Kidney capillary endothelial cell (primary cell): Measurements from ENCODE around the gene UTS2.

ENCODE experiments used
- DNase-seq: peaks from one replicate; pipeline ENCODE4 v3.0.0-alpha.2; 2018; ENCODE audit warnings: low spot score

UTS2 gene, protein sequence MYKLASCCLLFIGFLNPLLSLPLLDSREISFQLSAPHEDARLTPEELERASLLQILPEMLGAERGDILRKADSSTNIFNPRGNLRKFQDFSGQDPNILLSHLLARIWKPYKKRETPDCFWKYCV

DNA sequence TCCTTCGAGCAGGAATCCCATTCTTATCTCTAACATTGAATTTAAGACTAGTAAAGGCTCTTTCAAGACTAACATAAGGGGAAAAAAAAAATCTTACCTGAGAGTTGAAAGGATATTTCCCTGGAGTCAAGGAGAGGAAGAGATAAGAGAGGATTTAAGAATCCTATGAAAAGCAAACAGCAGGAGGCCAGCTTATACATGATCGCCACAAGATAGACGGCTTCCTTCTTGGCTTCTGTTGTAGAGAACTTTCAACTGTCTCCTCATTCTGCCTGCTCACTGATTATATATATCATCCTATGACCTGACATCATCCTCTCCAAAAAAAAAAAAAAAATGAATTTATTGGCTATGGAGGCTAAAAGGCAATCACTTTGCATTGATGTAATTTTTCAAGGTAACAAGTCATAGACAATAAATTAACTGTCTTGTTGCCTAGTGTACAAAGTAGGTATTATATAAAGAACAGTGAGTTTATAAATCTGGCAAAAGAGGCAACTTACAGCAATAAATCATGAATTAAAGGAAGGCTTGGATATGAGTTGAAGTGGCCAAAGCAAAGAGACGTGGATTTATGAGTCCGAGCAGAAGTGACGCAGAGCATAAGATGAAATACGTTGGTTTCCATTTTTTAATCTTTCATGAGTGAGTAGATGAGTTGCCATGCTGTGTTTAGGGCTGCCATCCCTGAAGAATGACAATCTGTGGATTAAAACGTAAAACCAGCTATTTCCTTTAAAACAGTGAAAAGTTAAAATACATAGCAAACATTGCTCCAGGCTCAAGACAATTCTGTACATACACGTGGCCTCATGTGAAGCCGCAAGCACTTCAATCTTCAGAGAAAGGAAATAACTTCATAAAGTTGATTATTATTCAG is at the start of gene UTS2:
Gene UTS2, minus strand, starts transcription at position 262 of the 880 bp plus-strand sequence. Its CDS starts 62 bp downstream, at position 200.
- DNase-seq, result no peak

DNA sequence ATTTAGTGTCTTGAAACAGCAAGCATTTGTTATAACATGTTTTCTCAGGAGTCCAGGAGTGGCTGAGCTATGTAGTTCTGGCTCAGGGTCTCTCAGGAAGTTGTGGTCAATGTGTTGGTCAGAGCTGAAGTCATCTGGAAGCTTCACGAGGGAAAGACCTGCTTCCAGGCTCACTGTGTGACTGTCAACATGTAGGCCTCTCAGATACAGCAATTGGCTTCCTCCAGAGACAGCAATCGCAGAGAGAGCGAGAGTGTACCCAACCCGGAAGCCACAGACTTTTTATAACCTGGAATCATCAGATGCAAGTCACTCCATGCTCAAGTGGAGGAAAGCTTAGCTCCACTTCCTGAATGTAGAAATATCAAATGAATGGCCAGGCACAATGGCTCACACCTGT is 46.9 kb upstream of the UTS2 start:
- no peak for DNase-seq

DNA sequence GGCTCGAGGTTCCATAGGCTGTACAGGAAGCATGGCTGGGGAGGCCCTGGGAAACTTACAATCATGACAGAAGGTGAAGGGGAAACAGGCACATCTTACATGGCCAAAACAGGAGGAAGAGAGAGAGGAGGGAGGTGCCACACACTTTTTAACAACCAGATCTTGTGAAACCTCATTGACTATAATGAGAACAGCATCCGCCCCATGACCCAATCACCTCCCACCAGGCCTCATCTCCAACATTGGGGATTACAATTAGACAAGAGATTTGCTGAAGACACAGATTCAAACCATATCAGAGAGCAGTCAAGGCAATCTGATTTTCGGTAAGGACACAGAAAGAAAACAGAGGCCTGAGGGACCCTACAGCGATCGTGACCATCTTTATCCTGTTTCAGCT is 46.1 kb upstream of the UTS2 start:
- no peak for DNase-seq

DNA sequence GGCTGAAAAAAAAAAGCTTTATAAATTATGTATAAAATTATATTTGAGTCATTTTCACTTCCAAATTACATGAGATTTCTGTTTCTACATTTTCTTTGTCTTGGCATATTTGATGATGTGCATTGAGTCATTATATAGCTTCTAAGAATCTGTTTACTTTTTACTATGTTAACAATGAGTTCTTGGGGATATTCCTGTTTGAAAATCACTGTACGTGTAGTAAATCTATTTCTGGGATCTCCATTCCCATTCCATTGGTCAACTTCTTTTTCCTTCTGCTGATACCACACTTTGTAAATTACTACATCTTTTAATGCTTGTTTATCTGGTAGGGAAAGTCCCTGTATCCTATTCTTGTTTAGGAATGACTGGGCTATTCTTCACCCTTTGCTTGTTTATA is 44.1 kb upstream of the UTS2 start:
- DNase-seq, result no peak

DNA sequence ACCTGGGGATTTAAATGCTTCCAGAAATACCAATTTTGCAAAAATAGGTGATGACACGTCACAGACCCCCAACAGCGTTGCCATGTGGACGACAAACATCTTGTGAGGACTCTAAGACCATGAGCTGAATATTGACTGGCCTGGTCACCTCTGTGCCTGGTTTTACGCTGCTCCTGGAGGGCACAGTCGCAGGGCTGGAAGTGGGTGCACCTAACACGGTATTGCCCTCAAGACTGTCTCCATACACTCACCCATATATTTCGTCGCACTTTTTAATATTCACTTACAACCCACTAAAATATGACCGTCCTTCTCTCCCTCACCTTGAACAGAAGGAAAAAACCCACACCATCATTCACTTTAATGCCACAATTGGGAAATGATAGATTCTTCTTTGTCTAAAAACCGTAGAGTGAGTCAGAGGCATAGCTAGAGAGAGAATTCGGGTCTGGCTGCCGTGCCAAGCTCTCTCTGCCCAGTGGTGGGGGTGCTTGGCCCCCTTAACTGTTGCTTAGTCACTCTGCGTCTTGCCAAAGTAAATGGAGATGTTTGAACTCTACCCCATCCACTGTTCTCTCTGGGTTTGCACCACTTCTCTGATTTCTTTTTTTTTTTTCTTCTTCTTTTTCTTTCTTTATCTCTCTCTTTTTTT is 40.8 kb upstream of the UTS2 start:
- DNase-seq, result no peak

DNA sequence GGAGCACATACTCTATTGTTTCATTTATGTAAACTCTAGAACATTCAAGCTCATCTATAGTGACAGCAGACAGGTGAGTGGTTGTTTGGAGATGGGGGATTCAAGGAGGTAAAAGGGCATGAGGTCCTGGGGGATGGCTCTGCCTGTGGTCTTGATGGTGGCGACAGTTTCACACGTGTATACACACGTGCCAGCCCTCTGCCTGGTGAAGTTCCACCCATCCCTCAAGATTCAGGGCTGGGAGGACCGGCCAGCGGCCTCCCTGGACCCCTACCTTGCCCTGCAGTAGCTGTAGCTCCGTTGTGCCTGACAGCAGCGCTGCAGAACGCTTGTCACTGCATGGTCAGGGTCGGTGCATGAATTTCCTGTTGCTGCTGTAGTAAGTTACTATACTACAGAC is 38.9 kb upstream of the UTS2 start:
- DNase-seq, result no peak

DNA sequence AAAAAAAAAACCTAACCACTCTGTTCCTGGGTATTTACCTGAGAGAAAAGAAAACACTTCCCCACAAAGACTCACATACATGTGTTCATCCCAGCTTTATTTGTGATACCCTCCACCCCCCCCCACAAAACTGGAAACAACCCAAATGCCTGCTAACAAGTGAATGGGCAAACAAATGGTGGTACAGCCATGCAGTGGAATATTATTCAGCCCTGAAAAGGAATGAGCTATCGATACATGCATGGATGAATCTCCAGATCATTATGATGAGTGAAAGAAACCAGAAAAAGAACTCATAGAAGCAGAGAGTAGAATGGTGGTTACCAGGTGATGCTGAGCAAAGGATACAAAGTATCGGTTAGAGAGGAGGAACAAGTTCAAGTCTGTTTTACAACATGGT is 38.0 kb upstream of the UTS2 start:
- no peak for DNase-seq

DNA sequence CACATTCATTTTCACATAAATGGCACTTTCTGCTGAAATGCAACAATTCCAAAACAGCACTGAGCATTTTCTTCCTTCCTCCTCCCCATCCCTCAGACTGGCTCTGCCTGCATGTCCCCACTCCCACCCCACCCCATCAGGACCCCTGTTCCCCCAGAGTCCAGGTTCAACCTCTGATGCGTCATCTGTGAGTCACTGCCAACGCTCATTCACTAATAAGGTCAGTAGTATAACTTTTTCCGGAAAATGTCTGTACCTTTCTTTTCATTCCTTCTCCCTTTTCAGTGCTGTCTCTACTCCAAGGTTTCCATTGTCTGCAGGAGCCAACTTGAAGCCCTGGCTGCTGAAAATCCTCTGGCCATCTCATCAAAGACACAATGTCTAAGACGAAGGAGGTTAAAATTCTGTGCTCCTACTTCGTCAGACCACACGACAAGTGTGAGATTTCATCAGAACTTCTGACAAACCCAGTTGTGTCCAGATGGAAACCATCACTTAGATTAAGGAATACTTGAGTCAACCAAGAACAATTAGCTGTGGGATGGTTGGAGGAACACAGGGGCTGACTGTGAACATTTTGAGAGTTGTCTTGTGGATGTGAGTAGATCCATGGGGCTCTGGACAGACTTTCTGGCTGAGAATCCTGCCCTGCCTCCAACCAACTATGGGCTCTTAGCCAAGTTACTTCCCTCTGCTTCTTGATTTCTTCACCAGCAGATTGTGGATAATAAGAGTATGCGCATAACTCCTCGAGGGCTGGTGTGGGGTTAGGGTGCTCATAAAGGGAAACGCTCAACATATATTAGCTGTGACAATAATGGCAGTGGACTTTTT is 35.6 kb upstream of the UTS2 start:
- DNase-seq, result no peak

DNA sequence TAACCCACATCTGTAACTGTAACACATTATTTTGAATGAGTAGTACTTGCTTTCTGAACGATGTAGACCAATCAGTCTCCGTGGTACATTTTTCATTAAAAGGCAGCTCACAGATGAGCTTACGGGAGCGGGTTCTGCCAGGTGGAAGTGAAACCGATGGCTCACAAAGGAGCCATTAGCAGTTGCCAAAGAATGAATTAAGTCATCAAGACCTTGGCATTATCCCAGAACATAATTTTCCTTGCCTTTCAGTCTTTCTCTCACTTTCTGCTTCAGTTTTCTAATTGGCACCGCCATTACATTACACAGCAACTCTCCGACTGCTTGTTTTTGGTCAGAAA is 33.5 kb upstream of the UTS2 start:
- DNase-seq, result no peak

DNA sequence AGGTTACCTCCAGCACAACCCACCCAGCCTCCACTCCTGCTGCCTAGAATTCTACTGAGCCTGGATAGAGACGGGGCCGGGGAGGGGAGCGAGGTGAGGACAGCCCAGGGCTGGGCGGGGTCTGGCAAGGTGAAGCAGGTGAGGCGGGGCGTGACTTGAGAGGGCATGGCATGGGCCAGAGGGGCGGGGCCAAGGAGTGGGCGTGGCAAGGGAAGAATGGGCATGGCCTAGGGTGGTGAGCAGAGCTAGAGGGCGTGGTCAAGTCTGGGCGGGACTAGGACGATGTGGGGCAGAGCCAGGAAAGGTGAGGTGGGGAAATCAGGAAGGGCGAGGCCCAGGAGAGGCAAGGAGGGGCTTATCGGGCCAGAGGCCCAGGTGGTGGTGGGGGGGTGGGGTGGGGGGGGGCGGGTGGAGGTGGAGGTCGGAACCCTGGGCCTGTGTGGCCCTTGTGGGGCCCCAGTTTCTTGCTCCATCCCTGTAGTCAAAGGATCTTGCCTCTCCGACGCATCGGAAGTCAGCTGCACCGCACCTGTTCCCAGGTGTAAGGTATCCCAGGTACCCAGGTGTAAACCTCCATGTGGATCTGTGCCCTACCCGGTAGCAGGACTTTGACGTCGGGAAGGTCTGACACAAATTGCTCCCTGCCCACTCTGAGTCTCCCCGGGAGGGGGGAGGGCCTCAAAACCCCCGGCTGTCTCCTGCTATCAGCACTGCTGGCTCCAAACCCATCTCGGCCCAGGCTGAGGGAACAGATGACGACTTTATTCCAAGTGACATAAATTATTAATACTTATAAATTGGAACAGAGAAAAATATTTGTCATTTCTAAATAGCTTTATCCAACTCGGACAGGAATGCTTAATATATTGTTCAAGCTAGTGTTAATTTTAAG is 32.9 kb upstream of the UTS2 start:
- DNase-seq, result no peak

DNA sequence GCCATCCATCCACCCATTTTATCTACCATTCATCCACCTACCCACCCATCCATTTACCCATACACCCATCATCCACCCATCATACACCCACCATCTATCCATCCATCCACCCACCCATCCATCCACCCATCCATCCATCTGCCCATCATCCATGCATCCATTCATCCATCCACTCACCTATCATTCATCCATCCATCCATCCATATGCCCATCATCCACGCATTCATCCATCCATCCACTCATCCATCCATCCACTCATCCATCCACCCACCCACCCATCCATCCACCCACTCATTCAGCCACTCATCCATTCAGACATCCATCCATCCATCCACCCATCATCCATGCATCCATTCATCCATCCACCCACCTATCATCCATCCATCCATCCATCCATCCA is 31.9 kb upstream of the UTS2 start:
- no peak for DNase-seq

DNA sequence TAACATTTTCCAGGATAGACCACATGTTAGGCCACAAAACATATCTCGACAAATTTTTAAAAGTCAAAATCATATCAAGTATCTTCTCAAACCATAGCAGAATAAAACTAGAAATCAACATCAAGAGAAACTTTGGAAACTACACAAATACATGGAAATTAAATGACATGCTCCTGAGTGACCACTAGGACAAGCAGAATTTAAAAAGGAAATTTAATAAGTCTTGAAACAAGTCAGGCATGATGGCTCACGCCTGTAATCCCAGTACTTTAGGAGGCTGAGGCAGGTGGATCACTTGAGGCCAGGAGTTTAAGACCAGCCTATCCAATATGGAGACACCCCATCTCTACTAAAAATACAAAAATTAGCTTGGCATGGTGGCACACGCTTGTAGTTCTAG is 26.4 kb upstream of the UTS2 start:
- DNase-seq, result no peak

DNA sequence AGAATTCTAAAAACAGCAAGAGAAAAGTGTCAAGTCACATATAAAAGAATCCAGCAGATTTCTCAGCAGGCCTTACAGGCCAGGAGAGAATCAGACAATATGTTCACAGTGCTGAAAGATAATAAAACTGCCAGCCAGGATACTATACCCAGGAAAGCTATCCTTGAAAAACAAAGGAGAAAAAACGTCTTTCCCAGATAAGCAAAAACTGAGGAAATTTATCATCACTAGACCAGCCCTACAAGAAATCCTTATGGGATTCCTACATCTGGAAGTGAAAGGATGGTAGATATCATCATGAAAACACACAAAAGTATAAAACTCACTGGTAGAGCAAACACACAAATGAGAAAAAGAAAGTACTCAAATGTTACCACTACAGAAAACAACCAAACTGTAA is 25.2 kb upstream of the UTS2 start:
- DNase-seq, result no peak

DNA sequence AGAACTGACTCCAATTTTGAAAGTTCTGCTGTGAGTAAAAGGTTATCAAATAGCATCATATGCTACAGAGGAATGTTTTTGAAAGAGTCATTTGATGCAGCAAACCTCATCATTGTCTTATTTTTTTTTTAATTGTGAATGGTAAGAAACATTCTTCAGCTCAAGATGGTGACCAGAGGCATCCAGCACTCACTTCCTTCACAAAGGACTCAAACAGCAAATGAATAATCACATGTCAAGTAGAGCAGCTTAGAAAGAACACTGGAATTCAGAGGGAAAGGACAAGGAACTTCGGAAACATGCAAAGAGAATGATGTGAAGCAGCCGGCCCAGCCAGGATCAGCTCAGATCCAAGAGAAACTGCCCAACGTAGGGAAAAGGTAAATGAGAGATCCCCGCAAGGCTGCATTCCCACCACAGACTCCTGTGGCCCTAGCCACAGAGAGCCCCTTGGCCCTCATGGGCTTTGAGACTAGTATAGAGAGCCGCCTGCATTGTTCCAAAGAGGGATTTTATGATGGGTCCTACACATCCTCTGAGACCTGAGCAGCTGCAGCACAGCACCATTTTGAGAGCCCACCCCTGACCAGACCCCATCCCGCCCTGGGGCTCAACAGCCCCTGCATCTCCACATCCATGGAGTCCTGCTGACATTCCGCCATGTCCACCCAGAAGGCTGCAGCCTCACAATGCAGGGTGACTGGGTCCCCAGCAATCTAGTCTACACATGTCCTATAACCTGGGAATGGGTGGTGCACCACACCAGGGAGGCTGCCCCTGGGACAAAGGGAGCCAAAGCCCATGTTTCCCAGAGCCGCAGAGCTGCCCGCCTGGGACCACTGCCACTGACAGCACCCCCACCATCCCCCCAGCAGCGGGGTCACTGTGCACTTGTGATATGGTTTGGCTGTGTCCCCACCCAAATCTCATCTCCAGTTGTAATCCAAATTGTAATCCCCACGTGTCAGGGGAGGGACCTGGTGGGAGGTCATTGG is 21.2 kb upstream of the UTS2 start:
- DNase-seq, result no peak

DNA sequence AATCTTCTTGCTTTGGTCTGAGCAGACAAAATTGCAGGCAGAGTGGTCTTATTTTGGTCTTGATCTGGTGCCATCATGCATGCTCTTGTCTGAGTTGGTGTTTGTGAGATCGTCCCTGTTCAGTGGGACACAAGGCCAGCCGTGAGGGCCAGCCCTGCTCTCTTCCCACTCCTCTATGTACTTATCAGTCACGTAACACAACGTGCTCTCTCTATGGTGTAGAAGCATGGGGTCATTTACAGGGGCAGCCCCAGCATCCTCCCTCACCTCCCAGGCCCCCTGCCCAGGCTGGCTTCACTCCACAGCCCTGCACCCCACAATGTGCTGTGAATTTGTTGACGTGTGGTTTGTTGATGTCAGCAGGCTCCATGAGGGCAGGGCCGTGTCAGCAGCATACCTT is 18.3 kb upstream of the UTS2 start:
- no peak for DNase-seq

DNA sequence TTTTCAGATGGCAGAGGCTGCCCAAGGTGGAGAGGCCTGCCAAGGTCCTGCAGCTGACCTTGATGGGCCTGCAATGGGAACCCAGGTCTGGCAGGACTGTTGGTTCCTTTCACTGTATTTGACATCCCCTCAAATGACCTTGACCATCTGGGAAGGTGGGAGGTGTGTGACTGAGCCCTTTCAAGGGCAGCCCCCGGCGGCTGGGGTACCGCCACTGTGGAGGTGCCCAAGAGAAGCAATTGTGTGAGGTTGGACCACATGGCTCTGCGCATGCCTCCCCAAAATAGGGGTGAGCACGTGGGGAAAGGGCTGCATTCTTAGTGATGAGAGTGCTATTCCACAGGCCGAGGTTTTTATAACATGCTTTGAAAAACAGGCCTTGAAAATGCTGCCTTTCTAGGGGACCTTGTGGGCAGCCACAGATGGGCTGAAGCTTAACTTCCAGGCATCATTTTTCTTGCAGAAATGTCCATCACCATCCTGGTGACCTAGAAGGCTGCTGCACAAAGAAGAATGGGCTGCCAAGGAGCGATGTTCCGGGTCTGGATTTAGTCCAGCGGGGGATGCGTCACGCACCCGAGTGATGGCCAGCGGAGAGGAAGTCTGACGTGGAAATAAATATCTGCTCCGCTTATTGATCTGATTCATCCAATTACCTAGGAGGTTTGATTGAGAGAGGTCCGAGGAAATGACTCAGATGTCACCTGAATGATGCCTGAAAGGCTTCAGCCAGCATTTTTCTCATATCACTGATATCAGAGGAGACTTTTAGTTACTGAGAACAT is 16.5 kb upstream of the UTS2 start:
- no peak for DNase-seq

DNA sequence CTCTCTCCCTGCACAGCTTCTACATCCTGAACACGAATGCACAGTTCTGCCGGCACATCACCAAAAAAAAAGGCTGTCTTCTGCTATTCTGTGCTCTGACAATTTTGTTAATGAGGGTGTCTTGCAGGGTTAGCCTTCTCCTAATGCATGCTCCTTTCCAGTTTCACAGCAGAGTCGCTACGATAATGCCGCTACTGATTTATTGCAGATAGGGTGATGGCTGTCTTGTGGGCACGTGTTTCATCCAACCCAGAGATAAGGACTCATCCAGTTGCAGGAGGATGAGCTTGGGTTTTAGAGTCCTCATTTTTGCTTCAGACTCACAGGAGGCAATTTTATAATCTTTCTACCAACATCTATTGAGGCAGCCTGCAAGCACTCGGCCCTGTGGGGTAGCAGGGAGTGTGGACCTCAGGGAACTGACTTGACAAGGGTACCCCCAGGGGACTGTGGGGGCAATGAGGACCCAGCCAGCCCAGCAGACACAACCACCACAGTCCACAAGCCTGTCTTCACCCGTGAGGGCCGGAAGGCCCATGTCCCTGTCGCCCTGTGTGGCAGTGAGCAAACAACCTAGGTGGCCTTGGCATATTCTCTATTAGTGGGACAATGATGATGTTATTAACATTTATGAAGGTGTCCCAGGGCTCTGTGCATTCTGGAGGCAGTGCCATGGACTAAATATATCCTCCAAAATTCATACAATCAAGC is 15.4 kb upstream of the UTS2 start:
- no peak for DNase-seq

DNA sequence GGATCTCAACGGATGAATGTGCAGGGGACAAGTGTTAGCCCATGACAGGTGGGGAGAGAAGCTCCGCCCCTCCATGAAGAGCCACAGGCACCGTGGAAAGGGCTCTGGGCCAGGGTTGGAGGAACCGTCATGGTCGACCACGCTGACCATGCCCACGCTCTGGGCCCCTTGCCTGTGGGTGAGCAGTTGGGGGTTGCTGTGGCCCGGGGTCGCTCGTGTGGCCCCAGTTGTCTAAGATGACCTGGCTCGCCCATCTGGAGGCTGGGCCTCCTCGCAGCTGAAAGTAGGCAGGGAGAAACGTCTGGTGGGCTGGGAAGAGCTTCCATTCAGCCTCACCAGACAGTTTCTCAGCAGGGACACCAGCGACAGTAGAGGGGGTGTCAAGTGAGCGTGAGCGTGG is 13.1 kb upstream of the UTS2 start:
- no peak for DNase-seq

DNA sequence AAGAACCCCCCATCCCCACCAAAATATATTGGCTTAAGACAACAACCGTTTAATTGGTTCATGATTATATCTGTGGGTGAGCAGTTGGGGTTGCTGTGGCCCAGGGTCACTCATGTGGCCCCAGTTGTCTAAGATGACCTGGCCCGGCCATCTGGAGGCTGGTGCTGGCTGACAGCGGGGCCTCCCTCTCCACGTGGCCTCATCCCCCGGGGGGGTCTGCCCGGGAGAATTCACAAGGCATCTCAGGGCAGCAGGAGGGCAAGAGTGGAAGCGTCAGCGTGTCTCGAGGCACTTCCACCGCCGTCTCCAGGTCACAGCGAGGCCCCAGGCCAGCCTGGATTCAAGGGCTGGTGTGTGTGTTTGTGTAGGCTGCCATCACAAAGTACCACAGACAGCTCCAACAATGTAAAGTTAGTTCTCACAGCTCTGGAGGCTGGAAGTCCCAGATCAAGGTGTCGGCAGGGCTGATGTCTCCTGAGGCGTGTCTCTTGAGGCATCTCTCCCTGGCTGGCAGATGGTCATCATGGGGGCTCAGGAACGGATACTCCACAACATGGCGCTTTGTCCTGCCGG is 11.0 kb upstream of the UTS2 start:
- DNase-seq, result no peak
